Right lobe of liver (tissue), 6 donors: ENCODE measurements around the gene MYLK. TPM values are rescaled to one million over a fixed set of nuclear protein-coding genes. Genes with fewer than 3 reads are reported as not detected.

Experiments
- ATAC-seq, 4 donors: fragments of 200-7000 bp; cut with Tn5 transposase; one replicate each; pipeline ENCODE4 v1.9.1; 2020; ENCODE audit warnings: mild to moderate bottlenecking in 4 of 4, moderate library complexity in 4 of 4
- DNase-seq, 3 donors: peaks; one replicate each; pipeline ENCODE4 v3.0.0-alpha.2; 2020
- H3K27ac ChIP-seq, 3 donors: fragments of 200-600 bp; one replicate each; pipeline ENCODE4 v1.8.0; 2022
- H3K27me3 ChIP-seq, 2 donors: fragments of 200-600 bp; one replicate each; pipeline ENCODE4 v1.8.0; 2022
- H3K36me3 ChIP-seq, 4 donors: fragments of 200-600 bp; sonication (generic) in 1 of 4; one replicate each; pipeline versions ENCODE4 v1.5.1 to v1.8.0; 2017 to 2022; ENCODE audit warnings: control low read depth in 1 of 4
- H3K4me1 ChIP-seq, 4 donors: fragments of 200-600 bp; sonication (generic) in 1 of 4; one replicate each; pipeline versions ENCODE4 v1.5.1 to v1.8.0; 2017 to 2022; ENCODE audit warnings: control low read depth in 1 of 4
- H3K4me3 ChIP-seq, 3 donors: fragments of 200-600 bp; one replicate each; pipeline ENCODE4 v1.8.0; 2022
- H3K9me3 ChIP-seq, 4 donors: fragments of 200-600 bp; sonication (generic) in 1 of 4; one replicate each; pipeline versions ENCODE4 v1.5.1 to v1.8.0; 2017 to 2022; ENCODE audit warnings: control low read depth in 1 of 4
- POLR2A ChIP-seq: fragments of 450-650 bp; IDR thresholded peaks from one replicate; pipeline ENCODE4 v1.6.1; 2017; ENCODE audit warnings: antibody characterized with exemption, mild to moderate bottlenecking
- WGBS: methylation state at CpG from one replicate; pipeline ENCODE4 v1.1.6; 2018; ENCODE audit warnings: low coverage, low lambda C conversion rate; ENCODE audit not compliant: insufficient coverage; ENCODE audit errors: missing lambda C conversion rate; 5-methylcytosine and 5-hydroxymethylcytosine counted together
- intact Hi-C, 2 donors: fragments of 100-400 bp; cut with DNase I; formaldehyde crosslinking; loops; one replicate each; pipeline versions ENCODE4 v1.11.2 to v1.14.1; 2022
- total RNA-seq, 6 experiments: library from RNA; depleted of rRNA in 2 of 6; stranded (reverse); fragments of >200 nt in 2 of 6; fragmentation: NEBNext Ultra II Directional in 3 of 6; extraction: Animal tissue kit (Norgen Biotek cat#: 25700) in 3 of 6; gene quantifications; one replicate each; pipeline versions ENCODE4 v1.1.0 to v1.2.4, GENCODE V29; 2016 to 2023
- TF ChIP-seq, protein P1 (sequence below), 4 donors: fragments of 200-600 bp in 3 of 4; fragments of 450-650 bp in 1 of 4; IDR thresholded peaks; one replicate each; pipeline versions ENCODE4 v1.5.1 to v1.8.0; 2016 to 2022; ENCODE audit warnings: antibody characterized with exemption in 4 of 4, mild to moderate bottlenecking in 2 of 4
- donor health status: DM: no; HTN: yes; CAD: no.
- donor health status: DM: no; HTN: no; CAD: no.
- donor health status: DM: no; HTN: no; CAD: no.
- donor health status: DM: no; HTN: yes; CAD: no.
- donor health status: DM: no; HTN: yes; CAD: no.

MYLK gene
- total RNA-seq, 6 experiments from 2014 or later: 61.1 to 146 (median 97.8) TPM

DNA sequence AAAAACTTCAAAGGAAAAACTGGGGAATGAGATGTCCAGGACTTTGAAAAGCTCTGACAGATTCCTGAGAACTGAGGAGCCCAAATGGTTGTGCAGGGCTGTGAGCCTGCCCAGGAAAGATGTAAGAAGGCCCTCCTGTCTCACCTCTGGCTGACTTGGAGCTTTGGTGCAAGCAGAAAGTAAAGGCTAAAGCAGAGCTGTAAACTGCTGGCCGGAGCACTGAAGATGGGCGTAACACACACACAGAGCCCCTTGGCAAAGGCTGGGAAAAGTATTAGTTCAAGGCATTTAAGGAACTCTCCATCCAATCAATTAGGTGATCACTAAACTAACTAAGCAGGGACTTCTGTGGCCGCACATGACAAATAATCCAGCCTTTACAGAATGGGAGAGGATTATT, 155.1 kb downstream of the MYLK start:
- no peak overlapping the region for H3K27ac ChIP-seq
- no peak overlapping the region for H3K4me3 ChIP-seq
- ATAC-seq: no peak
- DNase-seq: no peak
- intact Hi-C loops: no loop called here
- no peak for TF ChIP-seq POLR2A
- TF ChIP-seq, protein P1, sequence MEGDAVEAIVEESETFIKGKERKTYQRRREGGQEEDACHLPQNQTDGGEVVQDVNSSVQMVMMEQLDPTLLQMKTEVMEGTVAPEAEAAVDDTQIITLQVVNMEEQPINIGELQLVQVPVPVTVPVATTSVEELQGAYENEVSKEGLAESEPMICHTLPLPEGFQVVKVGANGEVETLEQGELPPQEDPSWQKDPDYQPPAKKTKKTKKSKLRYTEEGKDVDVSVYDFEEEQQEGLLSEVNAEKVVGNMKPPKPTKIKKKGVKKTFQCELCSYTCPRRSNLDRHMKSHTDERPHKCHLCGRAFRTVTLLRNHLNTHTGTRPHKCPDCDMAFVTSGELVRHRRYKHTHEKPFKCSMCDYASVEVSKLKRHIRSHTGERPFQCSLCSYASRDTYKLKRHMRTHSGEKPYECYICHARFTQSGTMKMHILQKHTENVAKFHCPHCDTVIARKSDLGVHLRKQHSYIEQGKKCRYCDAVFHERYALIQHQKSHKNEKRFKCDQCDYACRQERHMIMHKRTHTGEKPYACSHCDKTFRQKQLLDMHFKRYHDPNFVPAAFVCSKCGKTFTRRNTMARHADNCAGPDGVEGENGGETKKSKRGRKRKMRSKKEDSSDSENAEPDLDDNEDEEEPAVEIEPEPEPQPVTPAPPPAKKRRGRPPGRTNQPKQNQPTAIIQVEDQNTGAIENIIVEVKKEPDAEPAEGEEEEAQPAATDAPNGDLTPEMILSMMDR (IDR thresholded peaks at IDR 0.05): no peak
- WGBS: 93% methylated on average over 3 of the region's 3 CpGs
- H3K4me1 ChIP-seq: no peaks in the 10 kb centered on the region
- H3K27me3 ChIP-seq: no peaks in the 10 kb centered on the region
- H3K9me3 ChIP-seq: no peaks in the 10 kb centered on the region
- peaks cover 0 to 30% (median 10%) of the 10 kb centered on the region in 4 donors for H3K36me3 ChIP-seq

DNA sequence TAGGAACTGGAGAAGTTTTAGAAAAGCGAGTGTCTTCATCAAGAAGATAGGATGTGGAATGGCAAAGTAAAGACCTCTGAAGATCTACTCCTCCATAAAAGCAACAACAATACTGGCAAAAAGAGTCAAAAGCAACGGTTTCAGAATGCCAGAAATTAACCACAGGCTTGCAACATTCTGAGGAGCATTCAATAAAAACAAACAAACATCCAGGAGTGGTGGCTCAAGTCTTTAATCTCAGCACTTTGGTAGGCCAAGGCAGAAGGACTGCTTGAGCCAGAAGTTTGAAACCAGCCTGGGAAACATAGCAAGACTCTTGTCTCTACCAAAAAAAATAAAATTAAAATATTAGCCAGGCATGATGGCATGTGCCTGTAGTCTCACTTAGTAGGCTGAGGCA, 156.1 kb downstream of the MYLK start:
- Histone ChIP-seq H3K9me3 (no peaks in the 10 kb centered on the region), H3K4me1 (no peaks in the 10 kb centered on the region), H3K27me3 (no peaks in the 10 kb centered on the region), H3K27ac (no peak overlapping the region), H3K4me3 (no peak overlapping the region), H3K36me3 (peaks cover 0 to 28% (median 9%) of the 10 kb centered on the region in 4 donors)
- WGBS: 53% methylated on average over 2 of the region's 2 CpGs
- intact Hi-C loops: no loop called here
- DNase-seq (no peak), ATAC-seq (no peak)
- TF ChIP-seq, protein P1 (IDR thresholded peaks at IDR 0.05): no peak
- TF ChIP-seq POLR2A: no peak

DNA sequence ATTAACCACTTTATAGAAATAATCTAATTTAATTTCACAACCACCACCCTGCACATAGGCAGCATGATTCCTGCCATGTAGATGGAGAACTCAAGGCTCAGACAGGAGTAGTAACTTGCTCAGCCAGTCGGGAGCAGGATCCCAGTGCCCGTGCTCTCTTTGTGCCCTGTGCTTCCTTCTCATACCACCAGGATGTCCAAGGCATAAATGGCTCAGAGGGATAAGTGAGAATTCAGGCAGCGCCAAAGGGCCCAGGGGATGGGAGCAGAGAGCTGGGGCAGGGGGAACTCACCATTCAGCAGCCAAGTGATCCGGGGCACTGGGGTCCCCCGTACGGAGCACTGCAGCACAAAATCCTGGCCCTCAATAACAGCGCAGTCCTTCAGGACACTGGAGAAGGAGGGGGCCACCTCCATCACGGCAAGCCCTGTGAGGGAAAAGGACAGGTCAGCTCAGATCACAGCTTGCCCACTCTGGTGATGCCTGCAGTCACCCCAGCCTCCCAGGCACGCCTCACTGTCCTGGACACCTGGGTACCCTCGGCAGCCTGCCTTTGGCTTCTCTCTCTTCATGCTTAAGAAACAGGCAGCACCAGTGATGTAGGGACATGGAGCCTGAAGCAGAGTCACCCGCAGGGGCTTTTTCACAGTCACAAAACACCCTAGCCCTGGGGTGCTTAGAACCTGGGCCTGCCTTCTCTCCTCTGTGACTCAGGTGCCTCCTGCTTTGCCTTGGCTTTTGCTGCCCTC, 158.3 kb downstream of the MYLK start:
- no peaks in the 10 kb centered on the region for H3K9me3 ChIP-seq
- H3K36me3 ChIP-seq: peaks cover 0 to 35% (median 9%) of the 10 kb centered on the region in 4 donors
- no peaks in the 10 kb centered on the region for H3K27me3 ChIP-seq
- H3K27ac ChIP-seq: no peak overlapping the region
- 63% methylated on average over 2 of the region's 11 CpGs for WGBS
- H3K4me1 ChIP-seq: no peaks in the 10 kb centered on the region
- DNase-seq: no peak
- TF ChIP-seq, protein P1 (IDR thresholded peaks at IDR 0.05): no peak
- TF ChIP-seq POLR2A: no peak
- H3K4me3 ChIP-seq: no peak overlapping the region
- no peak for ATAC-seq
- intact Hi-C loops: no loop called here

DNA sequence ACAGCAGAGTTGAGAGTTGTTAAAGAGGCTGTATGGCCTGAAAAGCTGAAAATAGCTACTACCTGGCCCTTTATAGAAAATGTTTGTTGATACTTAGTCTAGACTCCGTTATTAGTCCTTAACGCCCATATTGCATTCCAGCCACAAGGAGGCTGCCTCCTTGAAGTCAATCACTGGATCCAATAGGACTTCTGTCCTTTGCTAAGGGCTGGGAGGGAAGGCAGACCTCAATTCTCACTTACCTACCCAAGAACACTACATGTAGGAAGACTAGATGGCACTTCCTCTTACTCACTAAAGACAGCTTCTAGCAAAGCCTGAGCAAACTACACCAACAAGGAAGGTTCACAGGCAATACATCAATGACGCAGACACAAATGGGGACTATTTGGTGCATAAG, 159.8 kb downstream of the MYLK start:
- DNase-seq: no peak
- TF ChIP-seq, protein P1 (IDR thresholded peaks at IDR 0.05): peak in 2 of 4 donors; percentile 6 to 13
- no peak for TF ChIP-seq POLR2A
- intact Hi-C loops: no loop called here

More for the DNA sequence above, 159.8 kb downstream of the MYLK start:
- WGBS: 37% methylated on average over 3 of the region's 3 CpGs
- H3K4me3 ChIP-seq: no peak overlapping the region
- no peak for ATAC-seq
- H3K27ac ChIP-seq: no peak overlapping the region
- H3K36me3 ChIP-seq: peaks cover 0 to 41% (median 9%) of the 10 kb centered on the region in 4 donors
- no peaks in the 10 kb centered on the region for H3K4me1 ChIP-seq
- no peaks in the 10 kb centered on the region for H3K27me3 ChIP-seq
- no peaks in the 10 kb centered on the region for H3K9me3 ChIP-seq
